Effector memory CD4-positive, alpha-beta T cell (primary cell): Measurements from ENCODE around the gene C1orf210.

Source experiments
- DNase-seq, 3 donors: peaks; one replicate each; pipeline ENCODE4 v3.0.0-alpha.2; 2020
- H3K27ac ChIP-seq: 2 replicates; pipeline ENCODE4 v1.7.0; 2013; ENCODE audit warnings: mild to moderate bottlenecking, low read length, moderate library complexity; ENCODE audit not compliant: insufficient read depth, poor library complexity, severe bottlenecking
- H3K27me3 ChIP-seq: replicated peaks from 2 replicates; pipeline ENCODE4 v1.7.0; 2013; ENCODE audit warnings: mild to moderate bottlenecking, low read length; ENCODE audit not compliant: insufficient read depth, control insufficient read depth, poor library complexity, severe bottlenecking
- H3K36me3 ChIP-seq: 2 replicates; pipeline ENCODE4 v1.7.0; 2013; ENCODE audit warnings: mild to moderate bottlenecking, low read length, moderate library complexity; ENCODE audit not compliant: control insufficient read depth, insufficient read depth
- H3K4me1 ChIP-seq: 2 replicates; pipeline ENCODE4 v1.7.0; 2013; ENCODE audit warnings: low read length, mild to moderate bottlenecking; ENCODE audit not compliant: control insufficient read depth, insufficient read depth, poor library complexity, severe bottlenecking
- H3K4me3 ChIP-seq: 2 replicates; pipeline ENCODE4 v1.7.0; 2013; ENCODE audit warnings: low read length, low read depth, mild to moderate bottlenecking; ENCODE audit not compliant: insufficient read depth, poor library complexity, severe bottlenecking
- H3K9me3 ChIP-seq: 2 replicates; pipeline ENCODE4 v1.7.0; 2013; ENCODE audit warnings: mild to moderate bottlenecking, low read length, moderate library complexity; ENCODE audit not compliant: control insufficient read depth

C1orf210 gene

DNA sequence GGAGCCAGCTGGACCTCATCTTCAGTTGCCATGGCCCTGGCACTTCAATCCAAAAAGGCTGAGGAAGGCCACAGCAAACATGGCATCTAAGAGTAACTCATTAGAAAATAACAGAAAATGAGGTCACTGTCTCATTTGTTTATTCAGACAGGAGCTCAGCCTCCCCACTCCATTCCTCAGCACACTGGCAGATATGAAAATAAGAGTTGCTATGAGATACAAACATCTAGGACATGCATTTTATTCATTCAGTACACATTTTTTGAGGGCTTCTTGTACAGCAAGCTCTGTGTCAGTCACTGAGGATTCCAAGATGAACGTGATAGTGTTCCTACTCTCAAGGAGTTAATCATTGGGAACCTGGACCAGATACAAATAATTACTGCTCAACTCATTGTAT, 48.3 kb downstream of the C1orf210 start:
- DNase-seq: no peak
- H3K4me1 ChIP-seq: no peaks in the 10 kb centered on the region
- H3K4me3 ChIP-seq: no peak overlapping the region
- no peaks in the 10 kb centered on the region for H3K27me3 ChIP-seq
- no peak overlapping the region for H3K27ac ChIP-seq
- H3K36me3 ChIP-seq: no peaks in the 10 kb centered on the region
- H3K9me3 ChIP-seq: no peaks in the 10 kb centered on the region

DNA sequence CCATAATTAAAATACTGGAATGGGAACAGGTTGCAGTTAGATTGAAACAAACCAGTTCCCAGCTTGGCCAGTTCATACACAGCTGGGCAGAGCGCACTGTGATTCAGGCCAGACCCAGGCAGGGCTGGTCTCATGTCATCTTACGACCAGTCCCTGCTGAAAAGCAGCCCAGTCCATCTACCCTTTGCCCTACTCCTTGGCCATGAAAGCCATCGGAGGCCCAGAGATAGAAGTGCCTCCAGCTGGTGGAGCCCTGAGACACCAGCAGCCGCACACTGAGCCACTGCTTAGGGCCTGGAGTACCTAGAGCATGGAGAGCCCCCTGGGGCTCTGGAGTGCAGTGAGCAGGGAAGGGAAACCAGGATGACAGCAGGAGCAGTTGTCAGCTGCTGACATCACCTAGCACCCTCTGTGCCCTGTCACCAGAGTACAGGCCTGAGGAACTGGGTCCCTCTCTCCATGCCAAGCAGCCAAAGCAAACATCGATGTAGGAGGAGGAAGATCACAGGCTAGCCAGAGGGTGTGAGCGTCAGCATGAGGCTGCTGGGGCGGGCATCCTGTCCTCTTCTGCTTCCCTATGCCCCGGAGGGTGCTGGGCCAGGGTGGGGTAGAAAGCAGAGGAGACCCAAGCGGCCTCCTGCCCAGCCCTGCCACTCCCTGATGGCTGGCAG, 49.8 kb downstream of the C1orf210 start:
- Histone ChIP-seq H3K27me3 (no peaks in the 10 kb centered on the region), H3K9me3 (no peaks in the 10 kb centered on the region), H3K4me3 (no peak overlapping the region), H3K27ac (no peak overlapping the region), H3K36me3 (no peaks in the 10 kb centered on the region), H3K4me1 (no peaks in the 10 kb centered on the region)
- no peak for DNase-seq

DNA sequence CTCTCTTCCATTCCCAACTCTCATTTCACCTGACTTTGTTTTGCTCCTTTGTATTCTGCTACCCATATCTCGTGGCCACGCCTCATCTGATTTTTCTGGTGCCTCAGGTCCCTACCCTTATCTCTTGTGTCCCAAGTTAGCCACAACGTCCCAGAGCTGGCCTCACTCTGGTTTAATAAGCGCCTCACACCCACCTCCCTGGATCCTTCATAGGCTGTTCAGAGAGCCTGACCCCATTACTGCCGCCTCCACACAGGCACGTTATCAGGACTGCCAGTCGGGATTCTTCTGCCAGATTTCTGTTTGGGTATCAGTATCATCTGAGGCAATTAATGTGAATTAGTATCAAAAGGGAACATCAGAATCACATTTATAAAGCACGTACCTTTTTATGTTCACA, 50.3 kb downstream of the C1orf210 start:
- H3K27me3 ChIP-seq: no peaks in the 10 kb centered on the region
- H3K9me3 ChIP-seq: no peaks in the 10 kb centered on the region
- H3K36me3 ChIP-seq: no peaks in the 10 kb centered on the region
- H3K27ac ChIP-seq: no peak overlapping the region
- no peaks in the 10 kb centered on the region for H3K4me1 ChIP-seq
- no peak for DNase-seq
- no peak overlapping the region for H3K4me3 ChIP-seq

DNA sequence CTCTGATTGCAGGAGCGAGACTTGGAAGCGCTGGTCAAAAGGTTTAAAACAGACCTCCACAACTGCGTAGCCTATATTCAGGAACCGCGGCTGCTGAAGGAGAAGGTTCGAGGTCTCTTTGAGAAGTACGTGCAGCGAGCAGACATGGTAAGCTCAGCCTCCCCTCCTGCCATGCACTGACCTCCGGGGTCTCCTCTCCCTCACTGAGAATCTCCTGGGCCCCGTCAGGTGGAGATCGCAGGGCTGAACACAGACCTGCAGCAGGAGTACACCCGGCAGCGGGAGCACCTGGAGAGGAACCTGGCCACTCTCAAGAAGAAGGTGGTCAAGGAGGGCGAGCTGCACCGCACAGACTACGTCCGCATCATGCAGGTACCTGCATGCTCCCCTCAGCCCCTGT, 51.1 kb downstream of the C1orf210 start:
- DNase-seq: no peak
- H3K4me1 ChIP-seq: no peaks in the 10 kb centered on the region
- no peaks in the 10 kb centered on the region for H3K36me3 ChIP-seq

DNA sequence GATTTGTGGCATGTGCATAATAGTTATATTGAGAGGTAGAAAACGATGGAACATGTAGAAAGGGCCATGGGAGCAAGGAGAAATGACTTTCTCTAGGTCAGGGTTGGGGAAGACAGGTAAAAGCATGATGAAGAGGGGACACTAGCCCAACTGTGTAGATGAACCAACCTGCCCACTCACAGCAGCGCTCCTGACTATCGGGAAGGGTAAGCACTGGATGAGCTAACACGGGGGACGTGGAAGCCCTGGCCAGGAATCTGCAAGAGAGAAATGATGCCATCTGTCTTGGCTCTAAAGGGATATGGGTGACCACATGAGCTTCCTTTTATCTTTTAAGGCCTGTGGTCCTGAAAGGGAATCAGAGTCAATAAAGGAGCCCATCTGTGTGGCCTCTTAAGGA, 51.8 kb downstream of the C1orf210 start:
- Histone ChIP-seq H3K27me3 (no peaks in the 10 kb centered on the region), H3K4me3 (no peak overlapping the region), H3K9me3 (no peaks in the 10 kb centered on the region), H3K27ac (no peak overlapping the region), H3K4me1 (no peaks in the 10 kb centered on the region), H3K36me3 (no peaks in the 10 kb centered on the region)
- no peak for DNase-seq

More for the DNA sequence above, 51.1 kb downstream of the C1orf210 start:
- Histone ChIP-seq H3K27ac (no peak overlapping the region), H3K27me3 (no peaks in the 10 kb centered on the region), H3K4me3 (no peak overlapping the region), H3K9me3 (no peaks in the 10 kb centered on the region)

DNA sequence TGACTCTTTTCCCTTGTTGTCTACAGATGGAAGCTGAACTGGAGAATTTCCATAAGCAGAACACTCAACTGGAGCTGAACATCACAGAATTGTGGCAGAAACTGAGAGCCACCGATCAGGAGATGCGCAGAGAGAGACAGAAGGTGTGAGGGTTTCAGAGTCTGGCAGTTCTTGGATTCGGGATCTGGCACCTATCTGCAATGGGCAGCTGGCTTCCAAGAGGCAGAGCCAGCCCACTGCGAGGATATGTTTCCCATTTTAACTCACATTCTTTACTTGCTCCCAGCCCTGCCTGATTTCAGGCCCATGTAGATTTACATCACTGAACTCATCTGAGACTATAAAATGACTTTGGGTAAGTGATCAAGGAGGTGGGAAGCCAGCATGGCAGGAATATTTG, 52.9 kb downstream of the C1orf210 start:
- Histone ChIP-seq H3K36me3 (no peaks in the 10 kb centered on the region), H3K4me1 (no peaks in the 10 kb centered on the region), H3K9me3 (no peaks in the 10 kb centered on the region), H3K27me3 (no peaks in the 10 kb centered on the region), H3K27ac (no peak overlapping the region), H3K4me3 (no peak overlapping the region)
- DNase-seq: no peak

DNA sequence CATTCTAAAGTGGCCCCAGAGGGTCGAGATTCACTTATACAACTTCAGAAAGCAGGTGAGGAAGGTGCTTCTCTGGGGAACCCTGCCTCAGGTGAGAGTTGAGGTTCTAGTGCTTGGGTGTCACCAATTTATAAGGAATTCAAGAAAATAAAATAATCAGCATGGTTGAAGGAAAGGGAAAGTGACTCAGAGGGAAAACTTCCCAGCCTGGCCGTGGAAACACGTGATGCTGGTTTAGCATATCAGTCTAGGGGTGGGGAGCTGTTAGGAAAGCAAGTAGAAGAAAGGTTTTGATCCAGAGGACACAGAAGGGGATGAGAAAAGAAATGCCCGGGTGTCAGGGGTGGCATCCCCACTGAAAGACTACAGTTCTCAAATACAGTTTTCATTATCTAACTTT, 53.3 kb downstream of the C1orf210 start:
- no peak for DNase-seq
- H3K36me3 ChIP-seq: no peaks in the 10 kb centered on the region
- no peaks in the 10 kb centered on the region for H3K9me3 ChIP-seq
- no peak overlapping the region for H3K4me3 ChIP-seq
- no peak overlapping the region for H3K27ac ChIP-seq
- no peaks in the 10 kb centered on the region for H3K27me3 ChIP-seq
- H3K4me1 ChIP-seq: no peaks in the 10 kb centered on the region
